ENCODE results near the gene ETV3L.
A peak's percentile ranks its signal among the peaks of the same experiment; 100 is the strongest.

ETV3L gene

DNA sequence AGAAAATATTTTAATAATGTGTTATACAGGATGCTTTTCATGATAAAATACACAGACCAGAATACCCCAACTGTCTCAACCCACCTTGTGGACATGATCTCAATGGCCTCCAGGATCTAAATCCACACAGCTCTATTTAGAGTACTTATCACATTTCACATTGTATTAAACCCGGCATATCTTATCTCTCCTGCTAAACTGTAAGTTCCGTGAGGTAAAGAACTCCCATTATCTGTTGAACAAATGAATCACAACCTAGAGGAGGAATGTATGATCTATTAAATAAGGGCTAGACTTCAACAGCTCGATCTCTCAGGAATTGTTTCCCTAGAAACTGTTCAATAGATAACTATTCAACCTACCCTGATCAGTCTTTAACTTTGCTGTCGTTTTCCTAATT, 31.7 kb upstream of the ETV3L start:
- no peak for DNase-seq

DNA sequence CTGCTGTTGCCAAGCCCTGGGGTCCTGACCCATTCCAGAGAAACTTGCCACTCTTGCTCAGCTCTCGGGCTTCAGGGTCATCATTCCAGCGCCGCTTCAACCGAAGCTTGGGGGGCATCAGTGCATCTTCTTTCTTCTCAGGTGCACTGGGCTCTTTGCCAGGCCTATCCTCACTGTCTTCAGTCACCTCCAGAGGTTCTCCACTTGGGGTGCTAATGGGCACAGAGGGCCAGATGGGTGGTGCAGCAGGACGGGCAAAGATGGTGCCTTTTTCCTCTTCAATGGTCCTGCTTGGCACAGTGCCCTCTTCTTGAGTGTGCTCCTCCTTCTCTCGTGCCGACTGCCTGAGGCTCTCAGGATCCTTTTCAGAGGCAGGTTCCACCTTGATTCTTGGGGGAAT, 25.2 kb upstream of the ETV3L start:
- DNase-seq, result peak; percentile 18

DNA sequence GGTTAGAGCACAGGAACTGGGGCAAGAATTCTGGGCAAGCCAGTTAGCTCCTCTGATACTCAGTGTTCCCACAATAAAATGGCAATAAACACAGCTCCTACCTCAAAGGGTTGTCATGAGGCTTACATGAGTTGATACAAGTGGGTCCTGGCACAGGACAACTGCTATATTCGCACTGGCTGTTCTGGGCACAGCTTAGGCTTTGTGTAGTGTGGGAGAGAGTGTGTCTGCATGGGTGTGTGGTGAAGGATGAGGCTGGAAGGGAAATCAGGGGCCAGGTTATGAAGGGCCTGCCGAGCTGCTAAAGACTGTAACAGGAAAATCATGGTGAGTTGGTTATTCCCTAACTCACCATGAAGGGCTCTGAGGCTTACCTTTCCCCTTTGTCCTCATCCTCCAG, 19.8 kb upstream of the ETV3L start:
- peak; percentile 17 for DNase-seq

DNA sequence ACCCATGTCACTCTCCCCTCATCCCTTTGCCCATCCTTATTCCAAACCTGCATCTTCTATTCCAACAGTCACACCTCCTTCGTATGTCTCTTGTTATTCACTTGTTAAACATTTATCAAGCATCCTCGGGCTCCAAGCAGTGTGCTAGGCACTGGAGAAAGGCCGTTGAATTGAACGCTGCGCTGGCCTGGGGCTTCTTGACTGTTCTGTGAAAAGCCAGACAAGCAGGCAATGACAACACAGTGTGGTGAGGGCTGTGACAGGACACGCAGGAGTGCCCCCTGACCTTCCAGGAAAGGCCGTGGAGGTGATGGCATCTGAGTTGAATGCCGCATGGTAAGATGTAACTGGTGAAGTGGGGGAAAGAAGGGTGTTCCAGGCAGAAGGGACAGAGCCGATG, 19.4 kb upstream of the ETV3L start:
- DNase-seq, result peak; percentile 14

DNA sequence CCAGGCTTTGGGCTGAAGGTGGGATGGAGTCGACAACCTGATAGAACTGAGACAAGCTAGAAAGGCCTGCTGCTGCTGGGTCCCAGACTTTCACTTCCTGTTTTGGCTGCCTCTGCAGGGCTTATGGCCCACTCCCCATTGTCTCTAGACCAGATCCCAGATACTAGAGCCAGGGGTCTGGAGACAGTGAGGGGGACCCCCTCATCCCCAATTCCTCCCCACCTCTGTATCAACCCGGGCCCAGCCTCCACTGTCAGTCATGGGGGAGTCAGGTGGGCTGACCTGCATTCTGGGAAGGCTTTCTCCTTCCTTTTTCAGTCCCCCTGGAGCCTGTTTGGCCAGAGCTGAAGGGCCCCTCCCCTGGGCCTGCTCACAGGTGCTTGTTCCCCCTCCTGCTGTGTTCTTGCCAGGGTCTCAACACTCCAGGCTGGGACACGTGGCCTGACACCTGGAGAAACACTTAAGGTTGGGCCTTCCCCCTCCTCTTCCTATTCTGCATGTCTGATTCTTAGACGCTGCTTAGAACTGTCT, 18.0 kb upstream of the ETV3L start:
- peak; percentile 18 for DNase-seq

DNA sequence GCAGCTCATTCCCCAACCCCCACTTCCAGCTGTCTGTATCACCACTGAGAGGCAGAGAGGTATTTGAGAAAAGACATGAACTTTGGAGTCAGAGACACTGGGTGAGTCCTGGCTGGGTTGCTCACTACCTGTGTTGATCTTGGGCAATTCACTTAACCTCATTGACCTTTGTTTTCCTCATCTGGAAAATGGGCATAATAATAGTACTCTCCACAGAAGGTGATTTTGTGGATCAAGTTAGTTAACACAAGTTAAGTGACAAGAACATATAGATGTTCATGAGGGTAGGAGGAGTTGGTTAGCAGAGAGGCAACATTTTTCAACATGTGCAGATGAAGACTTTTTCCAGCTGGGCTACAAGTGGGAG, 17.1 kb upstream of the ETV3L start:
- no peak for DNase-seq

DNA sequence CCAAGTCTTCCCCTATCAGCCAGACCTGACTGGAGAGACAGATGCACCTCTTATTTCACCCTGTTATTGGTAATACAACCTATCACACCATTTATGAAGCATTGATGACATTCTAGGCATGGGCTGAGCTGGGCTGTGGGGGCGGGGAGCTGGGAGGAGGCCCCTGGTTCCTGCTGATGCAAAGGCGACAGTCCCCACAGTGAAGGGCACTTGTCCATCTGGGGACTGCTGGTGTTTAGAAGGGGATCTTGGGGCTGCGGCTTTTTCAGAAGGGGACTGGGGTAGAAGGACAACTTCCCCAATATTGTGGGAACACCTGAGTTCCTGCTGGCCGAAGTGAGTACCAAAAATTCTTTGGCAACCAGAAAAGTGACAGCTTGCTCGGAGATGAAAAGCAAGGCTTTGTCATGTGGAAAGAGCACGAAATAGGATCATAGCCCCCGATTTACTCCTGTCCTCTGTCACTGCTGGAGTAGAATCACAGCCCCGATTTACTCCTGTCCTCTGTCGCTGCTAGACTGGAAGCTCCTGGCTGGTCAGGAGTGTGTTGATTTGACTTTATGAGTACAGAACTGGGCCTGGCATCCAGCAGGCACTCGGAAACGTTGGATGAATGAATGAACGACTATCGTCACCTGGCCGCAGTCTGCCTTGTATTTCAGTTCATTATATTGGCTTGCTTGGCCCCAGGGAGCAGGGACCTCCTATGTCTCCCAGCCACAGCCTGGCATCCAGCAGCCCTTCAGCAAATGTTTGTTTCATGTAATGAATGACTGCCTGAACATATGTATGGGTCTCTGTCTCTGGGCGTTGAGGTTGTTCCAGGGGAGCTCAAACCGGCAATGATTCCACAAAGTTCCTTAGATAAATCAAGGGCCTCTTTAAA, 16.5 kb upstream of the ETV3L start:
- peak; percentile 4 for DNase-seq

DNA sequence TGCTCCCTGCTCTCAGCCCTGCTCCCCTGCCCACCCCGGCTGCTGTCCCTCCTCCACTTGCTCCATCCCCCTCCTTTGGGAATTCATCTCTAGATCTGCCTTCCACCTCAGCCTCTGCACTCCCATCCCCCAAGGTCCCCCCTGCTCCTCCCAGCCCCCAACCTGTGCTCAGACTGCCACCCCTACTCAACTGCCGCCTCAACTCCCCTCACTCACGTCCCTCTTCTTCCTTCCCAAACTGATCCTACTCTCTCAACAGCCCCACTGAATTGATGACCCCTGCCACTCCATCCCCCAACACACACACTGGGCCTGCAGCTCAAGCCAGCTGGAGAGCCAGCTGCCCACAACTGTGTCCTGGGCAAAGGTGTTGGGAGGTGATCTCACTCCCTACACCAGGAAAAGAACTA, 15.8 kb upstream of the ETV3L start:
- DNase-seq, result peak; percentile 2

DNA sequence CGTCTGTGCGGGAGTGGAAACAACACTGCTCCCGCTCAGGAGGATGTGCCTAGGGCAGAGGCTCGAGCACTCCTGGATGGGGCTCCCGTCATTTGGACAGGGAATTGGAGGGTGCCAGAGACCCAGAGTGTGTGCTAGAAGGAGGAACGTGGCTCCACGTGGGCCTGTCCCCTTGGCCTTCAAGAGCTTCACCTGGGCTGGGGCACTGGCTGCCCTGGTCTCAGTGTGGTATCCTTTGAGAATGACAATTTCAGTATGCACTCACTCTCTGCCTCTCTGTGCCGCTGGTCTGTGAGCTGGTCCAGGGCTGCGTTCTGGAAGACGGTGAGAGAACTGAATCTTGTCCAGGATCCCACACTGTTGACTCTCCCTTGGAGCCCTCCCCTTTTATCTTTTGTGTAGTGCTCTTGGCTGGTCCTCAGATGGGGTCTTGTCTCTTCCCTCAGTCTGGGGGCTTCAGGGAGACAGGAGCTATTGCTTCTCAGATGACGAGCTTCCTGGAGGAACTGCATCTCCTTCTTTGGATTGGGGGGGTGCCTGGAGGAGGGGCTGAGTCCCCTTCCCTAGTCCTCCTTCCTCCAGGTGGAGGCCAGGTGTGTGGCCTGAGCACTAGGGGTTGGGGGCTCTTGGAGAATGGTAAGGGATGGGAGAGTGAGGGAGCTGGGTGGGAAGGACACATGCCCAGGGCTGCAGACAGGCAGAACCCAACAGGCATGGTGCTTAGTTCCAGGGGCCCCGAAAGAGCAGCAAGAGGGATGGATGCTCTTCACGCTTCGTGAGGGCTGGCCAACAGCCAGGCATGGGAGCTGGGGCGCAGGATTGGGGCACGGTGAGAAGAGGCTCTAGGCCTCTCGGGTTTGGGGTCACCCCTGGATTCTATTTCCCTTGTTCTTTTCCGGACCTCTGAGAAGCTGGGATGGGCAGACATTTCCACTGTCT, 14.8 kb upstream of the ETV3L start:
- peak; percentile 9 for DNase-seq

DNA sequence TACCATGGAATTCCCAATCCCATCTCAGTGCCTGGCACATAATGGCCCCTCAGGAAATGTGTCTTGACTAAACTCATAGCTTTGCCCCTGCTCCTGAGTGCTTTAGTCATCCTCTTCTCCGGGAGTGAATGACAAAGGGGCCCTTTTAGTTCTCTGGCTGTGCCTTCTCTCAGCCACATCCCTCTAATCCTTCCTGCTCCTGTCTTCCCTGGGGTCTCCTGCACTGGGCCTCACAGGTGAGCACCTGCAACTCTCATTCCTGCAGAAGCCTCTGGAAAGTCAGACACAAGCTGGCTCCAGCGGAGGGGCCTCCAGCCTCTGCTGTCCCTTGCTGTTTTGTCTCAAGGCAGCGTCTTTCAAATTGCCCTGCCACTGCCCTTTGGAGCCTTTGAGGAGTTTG, 14.0 kb upstream of the ETV3L start:
- peak; percentile 6 for DNase-seq

DNA sequence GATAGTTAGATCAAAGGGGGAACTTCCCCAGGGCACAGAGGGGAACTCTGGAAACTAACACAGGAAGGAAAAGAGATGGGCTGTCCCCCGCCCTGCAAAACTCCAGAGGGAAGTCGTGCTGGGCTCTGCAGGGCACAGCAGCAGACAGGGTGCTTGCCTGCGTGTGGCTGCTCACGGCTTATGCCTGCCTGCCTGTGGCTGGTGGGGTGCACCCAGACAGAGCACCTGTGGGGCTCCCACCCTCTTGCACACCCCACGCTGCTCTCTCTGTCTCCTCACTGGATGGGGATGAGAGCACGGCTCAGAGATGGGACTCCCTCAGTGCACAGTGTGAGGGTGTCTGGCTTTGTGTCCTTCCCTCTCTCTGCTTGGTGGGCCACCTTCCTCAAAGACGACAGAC, 13.5 kb upstream of the ETV3L start:
- DNase-seq, result no peak

DNA sequence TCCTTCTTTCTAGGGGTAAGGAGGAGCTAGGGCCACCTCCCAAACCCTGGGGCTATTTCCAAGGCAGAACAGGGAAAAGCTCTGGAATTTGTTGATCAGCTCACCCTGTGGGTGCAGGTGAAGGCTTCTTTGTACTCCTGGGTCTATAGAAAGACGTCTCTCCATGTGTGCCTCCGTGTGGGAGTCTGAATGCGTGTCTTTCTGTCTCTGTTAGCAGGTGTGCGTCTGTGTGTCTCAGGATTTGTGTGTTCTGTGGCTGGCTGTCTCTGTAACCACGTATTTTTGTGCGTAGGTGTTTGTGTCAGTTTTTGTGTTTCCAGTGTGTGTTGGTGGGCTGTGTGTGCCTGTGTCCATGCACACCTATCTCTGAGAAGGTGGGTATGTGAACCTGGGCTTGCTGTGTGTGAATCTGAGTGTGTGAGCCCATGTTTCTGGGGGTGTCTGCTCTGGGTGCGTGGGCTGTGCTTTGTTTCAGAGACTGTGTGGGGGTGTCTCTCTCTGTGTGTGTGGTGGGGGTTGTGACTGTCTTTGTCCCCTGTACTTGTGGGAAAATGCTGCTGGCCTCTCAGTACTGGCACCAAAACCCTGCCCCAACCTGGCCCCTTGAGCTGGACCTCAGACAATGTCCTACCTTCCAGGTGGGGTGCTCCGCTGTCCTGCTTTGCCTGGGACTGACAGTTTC, 12.7 kb upstream of the ETV3L start:
- no peak for DNase-seq

DNA sequence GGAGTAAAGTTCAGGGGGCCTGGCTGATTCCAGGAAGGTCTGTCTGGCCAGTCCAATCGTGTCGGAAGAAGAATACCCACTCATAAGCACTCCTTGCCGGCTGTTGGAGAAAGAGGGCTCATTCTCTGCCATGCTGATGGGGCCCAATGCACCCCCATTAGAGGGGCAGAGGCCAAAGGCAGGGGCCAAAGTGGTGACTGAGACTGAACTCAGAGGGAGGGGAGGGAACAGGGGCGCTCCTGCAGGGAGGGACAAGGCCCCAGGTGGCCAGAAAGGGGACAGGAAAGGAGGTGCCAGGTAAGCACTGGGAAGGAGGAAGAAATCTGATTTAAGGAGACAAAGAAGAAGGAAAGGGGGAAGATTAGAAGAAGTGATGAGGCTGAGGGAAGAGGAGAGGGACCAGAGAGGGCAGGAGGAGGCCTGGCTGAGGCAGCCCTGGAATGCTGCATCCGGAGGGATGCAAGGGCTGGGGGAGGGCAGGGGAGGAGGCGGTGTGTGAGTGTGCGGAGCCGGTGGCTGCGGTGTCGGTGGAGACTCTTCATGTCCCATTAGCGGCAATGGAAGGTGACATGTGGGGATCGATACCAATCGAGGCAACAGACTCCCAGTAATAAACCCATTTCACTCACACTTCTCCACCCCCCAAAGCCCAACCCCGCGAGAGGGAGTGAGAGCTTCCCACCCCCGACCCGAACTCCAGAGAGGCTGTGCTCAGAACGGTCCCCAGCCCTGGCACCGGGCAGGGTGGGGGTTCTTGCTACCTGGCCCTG, 12.0 kb upstream of the ETV3L start:
- no peak for DNase-seq

DNA sequence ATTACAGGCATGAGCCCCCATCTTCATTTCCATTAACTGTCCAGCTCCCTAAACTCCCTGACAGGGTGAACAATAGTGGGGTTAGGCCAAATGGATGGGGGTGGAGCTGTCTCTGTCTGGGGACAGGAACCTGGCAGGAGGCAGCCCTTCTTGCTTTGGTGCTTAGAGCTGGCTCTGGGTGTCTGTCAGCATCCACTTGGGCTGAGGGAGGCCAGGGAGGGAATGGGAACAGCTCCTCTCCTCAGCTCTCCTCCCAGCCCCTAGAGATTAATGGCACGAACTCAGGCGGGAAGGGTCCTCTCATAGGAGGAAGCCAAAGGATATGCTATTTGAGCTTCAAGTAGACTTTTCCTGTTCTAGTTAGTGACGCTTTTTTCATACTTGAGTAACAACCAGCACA, 11.1 kb upstream of the ETV3L start:
- DNase-seq, result no peak

DNA sequence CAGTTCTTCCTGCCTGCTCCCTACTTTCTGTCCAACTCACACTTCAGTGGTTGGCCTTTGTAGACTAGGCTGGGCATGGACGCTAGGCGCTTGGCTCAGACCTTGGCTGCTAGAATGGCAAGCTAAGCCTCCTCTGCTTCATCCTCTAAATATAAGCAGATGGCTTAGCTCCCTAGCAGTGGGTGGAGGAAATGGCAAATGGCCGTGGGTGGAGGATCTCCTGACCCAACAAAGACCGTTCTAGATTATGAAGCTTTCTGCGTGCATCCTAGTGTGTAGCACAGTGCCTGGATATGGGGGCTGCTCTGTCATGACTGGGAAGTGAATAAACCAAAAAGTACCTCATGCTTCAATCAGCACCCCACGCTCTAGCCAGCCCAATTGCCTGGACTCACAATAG, 10.4 kb upstream of the ETV3L start:
- no peak for DNase-seq

DNA sequence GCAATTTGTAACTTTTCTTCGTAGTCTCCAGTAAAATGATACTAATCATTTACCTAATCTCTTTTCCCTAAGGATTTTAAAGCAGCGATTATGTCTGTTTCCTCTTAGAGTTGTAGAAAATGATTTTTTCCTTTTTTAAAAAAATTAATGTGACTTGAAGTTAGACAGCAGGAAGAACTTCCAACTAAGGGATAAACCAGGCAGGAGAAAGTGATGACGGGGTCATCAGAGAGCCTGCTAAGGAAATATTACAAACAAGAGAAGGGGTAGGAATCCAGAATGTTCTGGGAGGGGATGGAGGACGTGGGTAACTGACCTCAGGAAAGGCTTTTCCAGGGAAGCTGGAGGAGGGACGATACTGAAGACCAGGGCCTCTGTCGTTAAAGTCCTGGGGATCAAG, 8.8 kb upstream of the ETV3L start:
- no peak for DNase-seq

DNA sequence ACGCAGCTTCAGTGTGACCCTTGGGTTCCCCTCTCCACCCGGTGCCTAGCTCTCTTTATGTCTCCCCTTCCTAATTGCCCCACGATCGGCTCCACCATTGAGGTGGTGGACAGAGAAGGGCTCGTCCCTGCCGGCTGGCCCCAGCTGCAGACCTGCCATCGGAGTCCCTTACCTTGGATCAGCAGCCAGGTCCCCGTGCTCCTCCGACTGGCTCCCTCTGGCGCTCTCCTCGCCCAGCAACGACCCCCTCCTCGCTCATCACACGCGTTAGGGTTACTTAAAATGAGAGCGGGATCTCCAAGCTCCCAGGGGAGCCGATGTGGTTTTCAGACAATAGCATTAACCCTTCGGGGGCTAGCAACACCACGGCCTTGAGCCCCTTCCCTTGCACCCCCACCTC, 8.1 kb upstream of the ETV3L start:
- DNase-seq, result no peak

DNA sequence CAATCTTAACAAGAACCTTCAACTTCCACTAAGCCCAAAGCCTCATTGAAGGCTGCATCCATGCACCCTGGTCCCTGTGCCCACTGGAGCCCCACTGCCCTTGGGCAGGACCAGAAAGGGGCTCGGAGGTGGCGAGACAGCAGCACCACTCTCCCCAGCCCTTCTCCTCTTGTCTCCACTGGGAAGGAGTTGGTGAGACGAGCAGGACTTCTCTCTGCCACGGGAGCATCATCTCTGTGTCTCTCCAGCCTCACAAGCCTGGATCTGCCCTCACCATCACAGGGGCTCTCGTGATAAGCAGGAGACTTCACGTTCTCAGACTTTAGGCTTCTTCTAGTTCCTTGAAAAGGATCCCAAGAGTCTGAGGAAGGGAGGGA, 7.2 kb upstream of the ETV3L start:
- no peak for DNase-seq

DNA sequence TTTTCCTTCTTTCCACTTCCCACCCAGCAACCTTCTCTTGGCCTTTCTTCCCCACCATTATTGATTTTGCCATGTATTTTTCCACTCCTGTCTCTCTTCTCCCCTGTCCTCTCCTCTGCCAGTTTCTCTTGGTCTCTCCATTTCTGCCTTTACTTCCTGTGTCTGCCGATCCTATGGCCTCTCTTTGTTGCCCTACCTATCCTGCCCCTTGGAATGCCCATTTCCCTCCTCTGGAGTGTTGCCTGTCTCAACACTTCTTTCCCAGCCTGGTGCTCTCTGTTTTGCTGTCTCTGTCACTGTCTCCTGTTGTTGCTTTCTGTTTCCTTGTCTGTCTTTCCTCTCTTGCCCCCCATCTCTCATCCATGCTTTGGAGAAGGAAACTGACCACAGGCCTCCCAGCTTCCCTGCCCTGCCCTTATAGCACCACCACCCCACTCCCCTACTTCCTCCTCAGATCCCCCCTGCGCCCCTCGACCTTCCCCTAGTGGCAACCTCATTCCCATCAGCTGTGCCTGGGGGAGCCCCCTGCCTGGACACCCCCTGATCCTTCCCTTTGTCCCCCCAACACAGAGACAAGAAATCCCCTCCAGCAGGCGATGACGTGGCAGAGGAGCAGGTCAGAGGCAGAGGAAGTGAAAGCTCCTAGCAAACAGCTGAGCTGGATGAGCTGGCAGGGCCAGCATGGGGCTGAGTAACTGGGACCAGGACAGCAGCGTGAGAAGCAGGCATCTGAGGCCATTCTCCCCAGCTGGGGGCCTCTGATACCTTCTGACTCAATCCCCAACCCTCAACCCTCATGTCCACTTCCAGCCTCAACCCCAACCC, 6.6 kb upstream of the ETV3L start:
- no peak for DNase-seq

DNA sequence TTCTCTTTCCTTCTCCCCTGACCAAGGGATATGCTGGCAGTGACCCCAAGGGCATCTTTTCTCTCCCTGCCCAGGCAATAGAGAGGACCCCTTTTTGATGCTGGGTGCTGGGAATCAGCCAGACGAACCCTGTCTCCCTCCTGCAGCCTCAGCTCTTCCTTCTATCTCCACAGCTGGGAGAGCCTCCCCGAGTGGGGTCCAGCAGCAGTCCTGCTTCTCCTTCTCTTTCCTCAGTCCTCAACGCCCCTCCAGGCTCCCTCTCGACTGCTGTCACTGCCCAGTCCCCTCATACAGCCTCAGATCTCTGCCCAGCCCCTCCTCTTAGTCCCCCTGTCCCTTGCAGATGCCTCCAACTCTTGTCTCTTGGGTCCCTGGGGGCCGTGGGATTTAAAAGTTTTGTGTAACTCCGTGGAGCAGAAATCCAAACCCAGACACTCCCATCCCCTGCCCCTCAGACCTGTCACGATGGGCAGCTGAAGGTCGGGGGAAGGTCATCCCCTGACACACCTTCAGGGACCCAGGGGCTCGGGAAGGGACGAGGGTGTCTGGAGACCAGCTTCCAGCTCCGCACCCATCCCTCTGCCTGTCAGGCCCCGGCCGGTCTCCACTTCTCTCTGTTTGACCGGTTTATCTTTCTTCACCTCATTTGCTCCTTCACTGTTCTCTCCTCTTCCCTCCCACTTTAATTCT, 5.8 kb upstream of the ETV3L start:
- DNase-seq, result no peak

Measured in activated T-cell treated with anti-CD3 and anti-CD28 coated beads, Interleukin-2, amount 50 U/mL, for 1 hour (primary cell).